SK-N-DZ (cell line): ENCODE data around the gene MTUS2.

Source experiments
- DNase-seq: peaks from one replicate; pipeline ENCODE4 v3.0.0-alpha.2; 2015; ENCODE audit warnings: low spot score

The MTUS2 gene

DNA sequence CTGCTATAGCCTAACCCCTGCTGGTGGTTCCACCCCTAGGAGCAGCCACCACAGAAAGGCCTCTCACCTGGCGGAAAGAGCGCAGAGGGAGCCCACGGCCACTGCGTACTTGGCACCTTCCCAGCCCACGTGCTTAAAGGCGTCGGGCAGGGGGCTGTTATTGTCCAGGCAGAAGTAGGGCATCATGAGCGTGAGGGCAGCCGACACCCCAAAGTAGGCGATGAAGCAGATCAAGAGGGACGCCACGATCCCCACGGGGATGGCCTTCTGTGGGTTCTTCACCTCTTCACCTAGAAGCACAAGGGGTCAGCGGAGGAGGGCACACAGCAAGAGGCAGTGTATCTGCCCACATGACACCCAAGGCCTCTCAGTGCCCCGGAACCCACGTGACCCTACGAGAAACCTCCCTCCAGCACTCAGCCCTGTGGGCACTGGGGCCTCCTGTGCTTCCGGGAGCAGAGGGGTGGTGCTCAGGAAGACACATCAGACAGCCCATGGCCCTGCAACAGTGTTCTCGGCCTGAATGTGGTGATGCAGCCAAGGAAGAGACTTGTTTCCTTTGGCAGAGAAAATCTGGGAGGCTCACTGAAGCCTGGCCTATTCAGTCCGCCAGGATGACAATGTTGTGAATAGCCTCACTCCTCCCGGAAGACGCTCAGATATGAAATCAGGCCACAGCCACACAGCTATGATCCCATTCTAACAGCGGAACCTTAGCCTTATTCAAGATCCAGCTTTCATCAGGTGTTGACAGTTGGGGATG lies 703.2 kb downstream of the MTUS2 start:
- no peak for DNase-seq

DNA sequence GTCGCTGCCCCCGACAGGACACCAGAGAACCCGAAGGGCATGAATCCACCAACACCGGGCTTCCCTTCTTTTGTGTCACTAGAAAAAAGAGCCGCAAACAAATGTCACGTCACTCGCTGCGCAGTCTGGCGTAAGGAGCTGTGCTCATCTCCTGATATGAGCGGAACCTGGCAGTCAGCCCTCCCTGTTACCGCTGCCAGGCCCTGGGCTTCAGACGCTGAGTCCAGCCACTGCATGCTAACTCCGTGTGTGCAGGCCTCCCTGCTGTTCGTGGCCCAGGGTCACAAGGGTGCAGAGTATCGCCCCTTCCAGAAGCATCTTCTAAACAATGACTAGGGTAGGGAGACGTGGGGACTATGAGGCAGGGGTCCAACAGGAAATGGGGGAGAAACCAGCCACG lies 704.0 kb downstream of the MTUS2 start:
- no peak for DNase-seq

DNA sequence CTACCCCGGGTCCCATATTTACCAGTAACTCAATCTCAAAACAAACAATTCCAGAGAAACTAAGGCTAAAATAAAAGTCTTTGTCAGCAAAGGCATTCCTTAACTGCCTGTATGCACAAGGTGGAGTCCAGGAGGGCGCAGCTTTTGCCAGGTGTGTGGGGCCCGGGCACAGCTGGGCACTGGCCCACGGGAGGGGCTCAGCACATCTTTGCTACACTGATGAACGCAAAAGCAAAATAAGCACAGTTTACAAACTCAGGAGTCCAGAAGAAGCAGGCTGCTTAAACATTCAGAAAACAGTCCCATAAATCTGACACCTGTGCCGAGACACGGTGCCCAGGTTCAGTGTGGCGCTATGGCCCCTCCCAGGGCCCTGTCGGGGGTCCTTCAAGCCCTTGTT lies 704.5 kb downstream of the MTUS2 start:
- no peak for DNase-seq

DNA sequence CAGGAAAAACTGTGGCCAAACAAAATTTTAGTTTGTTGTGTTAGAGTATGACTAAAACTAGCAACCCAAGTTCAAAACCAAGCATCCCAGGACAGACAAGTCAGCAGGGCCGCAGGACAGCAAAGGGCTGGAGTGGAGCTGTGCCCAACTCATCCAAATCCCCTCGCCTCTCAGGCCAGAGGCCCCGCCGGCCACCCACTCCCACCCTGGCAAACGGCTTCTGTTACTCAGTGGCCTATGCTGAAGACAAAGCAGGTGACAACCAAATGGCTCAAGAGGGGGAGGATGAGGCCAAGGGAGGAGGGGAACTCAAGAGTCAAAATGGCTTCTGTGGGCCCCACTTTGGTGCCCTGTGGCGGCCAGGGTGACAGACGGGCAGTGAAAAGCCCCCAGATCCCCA lies 705.6 kb downstream of the MTUS2 start:
- no peak for DNase-seq

DNA sequence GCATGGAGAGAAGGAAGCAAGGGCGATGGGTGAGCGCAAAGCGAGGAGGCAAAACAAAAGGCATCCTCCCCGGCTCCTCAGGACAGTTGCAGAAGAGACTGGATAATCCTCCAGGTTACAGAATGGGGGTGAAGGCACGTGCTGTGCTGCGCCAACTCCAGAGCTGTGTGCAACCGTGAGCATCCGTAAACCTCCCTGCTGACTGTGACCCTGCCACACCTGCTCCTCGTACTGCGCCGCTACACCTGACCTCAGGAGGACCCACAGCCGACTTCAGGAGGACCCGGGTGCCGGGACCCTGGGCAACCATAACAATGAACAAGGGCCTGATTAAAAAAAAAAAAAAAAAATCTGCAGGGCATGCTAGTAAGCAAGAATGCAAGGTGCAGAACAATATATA lies 706.6 kb downstream of the MTUS2 start:
- DNase-seq: no peak

DNA sequence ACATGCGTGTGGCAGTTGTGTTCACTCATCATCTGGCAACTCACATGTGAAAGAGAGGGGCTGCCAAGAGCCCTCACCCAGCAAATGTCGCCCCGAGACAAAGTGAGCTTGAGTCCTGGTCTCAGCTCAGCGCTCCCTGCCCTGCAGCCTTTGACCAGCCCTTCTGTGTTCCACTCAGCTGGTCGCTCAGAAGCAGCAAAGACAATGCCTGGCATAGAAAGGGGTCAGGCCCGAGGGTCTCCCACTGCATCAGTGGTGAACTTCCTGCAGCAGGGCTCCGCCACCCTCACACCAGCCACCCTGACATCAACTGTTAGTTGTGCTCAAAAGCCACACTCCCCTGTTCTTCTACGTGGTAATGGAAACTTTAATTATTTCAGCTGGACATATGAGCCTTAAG lies 707.4 kb downstream of the MTUS2 start:
- no peak for DNase-seq

DNA sequence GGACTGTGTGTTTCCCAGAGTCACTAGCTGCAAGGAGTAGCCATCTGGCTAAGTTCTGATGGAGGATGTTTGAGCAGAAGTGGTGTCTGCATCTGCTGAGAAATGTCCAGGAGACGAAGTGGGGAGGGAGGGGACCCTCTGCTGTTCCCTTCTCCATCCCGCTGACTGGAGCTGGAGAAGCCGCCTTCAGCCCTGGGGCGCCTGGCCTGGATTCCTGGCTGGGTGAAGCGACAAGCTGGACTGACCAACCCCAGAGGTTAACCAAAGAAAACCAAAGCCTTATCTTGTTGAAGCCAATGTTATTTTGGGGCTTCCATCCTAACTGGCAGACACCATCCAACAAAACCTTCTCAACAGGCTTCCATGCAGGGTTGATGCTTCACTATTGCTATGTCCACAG lies 707.8 kb downstream of the MTUS2 start:
- no peak for DNase-seq

DNA sequence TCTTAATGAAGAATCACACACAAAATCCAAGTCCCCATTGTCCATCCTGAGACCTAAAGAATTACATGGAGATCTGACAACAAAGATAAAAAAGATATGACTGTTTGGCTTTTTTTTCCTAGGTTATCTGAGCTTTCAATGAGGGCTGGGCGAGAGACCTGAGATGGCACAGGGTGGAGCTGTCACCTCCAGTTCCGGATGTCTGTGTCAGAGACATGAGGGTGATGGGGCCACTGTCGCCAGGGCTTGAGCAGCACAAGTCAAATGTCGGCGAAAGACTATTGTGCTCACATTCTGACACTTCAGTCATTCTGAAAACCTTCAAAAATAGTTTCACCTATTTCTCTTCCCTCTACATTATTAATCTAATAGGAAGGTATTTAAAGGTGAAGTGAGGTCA lies 709.6 kb downstream of the MTUS2 start:
- DNase-seq: no peak

DNA sequence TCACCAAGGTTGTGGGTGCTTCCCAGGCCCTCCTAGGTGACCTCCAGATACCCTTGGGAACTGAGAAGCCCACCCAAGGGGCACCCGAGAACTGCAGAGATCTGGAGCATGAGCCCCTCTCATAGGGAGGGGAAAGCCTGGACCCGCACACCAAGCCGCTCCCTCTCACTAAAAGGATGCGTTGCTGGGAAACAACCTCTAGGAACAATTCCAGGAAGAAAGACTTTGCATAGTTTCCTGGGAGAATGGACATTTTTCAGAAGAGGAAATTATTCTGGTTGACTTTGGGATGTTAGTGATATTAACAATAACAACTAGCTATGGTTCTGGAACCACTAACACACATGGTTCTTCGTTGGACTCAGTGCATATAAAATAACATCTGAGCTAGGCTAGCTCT lies 710.8 kb downstream of the MTUS2 start:
- DNase-seq: no peak

DNA sequence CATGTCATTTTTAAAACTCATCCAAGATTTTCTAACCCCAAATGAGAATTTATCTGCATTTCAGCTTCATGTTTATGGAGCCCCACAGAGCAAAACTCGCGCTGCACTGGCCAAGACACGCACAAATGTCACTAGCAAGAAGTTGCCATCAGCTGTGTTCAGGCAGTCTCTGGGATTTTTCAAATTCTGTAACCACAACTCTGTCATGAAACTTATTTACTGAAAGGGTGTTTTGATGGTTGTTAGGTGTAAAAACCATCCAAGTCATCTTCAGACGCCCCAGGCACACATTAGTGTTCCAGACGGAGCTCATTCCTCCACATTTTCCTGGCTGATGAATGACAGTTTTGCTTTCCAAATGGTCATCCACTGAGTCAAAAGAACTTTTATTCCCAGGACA lies 712.0 kb downstream of the MTUS2 start:
- no peak for DNase-seq

DNA sequence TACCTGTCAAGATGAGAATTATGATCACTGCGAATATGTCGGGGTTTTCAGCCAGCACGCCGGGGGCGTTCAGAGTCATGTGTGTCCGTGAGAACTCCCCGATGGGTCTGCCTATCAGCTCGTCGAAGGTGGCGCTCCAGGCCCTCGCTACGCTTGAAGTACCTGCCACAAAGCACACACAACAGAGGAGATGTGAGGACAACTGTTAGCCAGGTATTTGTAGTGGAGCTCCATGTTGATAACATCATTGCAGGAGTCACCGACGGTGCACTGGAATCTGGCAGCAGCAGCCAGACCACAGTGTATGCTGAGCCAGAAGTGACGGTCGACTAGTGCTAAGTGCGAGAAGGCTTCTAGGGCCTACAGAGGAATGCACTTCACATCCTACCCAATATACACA lies 712.7 kb downstream of the MTUS2 start:
- DNase-seq: no peak

DNA sequence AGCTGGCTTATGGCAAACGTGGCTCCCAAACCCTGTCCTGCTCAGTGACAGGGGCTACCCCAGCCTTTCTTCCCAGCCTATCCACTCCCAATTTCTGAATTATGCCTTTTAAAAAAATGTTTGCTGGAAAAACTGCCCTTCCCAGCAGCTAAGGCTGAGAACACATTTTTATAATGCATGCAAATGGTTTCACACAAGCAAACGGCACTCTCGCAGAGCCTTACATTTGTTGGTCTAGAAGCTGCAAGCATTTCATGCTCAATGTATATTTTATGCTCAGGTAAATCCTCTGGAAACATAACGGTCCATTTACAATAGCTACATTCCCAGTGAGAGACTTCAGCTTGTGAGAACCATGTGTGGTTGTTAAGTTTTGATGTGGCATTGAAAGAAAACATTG lies 713.9 kb downstream of the MTUS2 start:
- no peak for DNase-seq

DNA sequence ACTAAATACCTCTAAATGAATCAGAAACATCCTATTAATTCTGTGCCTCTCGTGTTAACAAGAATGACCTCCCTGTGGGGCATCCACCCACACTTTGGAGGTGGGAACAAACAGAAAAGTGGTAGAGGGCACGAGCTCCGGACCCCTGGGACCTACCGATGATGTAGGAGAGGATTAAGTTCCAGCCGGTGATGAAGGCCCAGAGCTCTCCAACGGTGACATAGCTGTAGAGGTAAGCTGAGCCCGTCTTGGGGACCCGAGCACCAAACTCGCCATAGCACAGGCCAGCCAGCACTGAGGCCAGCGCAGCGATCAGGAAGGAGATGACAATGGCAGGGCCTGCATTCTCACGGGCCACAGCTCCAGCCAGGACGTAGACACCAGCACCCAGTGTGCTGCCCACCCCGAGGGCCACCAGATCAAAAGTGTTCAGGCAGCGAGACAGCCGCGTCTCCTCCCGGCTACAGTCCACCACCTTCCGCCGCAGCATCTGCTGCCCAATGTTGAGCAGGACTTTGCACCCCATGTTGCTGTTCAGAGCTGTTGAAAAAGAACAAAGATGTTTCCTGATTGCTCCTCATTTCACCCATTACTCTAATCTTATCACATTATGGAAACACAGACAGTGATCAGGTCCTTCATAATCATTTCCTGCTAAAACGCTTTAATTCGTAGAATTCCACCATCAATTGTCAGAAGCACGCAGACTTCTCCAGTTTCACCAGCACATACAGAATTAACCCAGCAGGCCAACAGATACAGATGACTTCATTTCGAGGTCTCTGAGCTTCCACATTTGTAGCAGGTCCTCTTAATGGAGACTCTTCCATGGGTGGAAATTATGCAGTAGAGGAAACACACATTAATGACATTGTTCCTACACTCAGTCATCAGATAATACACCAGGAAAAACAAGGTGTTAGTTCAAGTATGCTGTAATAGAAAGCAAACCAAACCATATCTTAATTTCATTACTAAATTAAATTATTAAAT lies 715.8 kb downstream of the MTUS2 start:
- DNase-seq: no peak

DNA sequence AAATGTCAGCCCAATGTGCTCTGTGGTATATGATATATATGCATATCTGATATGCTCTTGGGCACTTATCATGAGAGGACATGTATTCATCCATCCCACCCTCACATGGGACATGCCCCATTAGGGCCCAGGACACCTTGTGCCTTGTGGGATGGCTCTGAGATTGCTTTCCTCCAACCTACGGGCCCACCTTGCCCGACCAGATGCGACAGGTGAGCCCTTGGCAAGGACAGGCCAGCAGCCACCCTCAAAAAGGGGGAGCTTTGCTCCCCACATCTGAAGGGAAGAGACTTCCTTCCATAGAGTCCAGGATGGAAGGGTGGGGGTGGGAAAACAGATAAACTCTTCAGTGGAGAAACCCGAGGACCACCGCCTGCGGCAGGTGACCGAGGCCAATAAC lies 716.7 kb downstream of the MTUS2 start:
- DNase-seq: no peak

DNA sequence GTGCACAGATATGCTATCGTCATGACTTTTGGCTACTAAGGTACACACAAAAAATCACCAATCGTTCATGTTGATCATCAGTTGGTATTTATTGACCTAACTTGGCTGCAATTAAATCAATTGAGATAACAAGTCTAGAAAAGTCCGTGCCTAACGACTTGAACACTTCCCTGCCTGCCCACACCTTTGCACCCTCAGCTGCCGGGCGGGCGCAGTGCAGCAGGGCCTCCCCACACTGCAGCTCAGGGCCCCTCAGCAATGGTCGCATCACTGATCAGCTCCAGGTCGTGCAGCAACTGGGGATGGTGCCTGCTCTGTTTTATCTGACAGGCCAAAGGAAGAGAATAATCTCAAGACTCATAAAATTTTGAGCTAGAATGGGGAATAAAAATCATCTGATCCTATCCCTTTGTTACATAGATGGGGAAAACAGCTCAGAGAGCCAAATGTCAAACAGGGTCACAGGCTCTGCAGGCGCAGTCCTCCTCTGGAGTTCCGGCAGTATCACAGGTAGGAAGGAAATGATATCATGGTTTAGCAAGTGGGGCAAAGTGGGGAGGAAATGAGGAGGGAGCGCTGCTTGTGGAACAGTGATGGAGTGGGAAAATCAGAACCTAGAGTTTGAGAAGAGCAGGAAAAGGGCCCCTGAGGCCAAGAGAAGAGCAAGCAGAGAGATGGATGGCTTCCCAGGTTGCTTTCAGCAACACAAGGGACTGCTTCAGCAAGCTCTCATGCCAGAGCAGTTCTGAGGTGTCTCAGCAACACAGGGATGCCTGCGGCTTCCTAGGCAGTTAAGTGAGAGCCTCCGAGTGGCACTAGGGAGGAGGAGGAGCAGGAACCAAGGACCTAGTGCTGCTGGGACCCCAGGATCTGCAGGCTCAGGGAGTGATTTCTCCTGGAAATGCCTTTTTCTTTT lies 717.9 kb downstream of the MTUS2 start:
- DNase-seq: no peak

DNA sequence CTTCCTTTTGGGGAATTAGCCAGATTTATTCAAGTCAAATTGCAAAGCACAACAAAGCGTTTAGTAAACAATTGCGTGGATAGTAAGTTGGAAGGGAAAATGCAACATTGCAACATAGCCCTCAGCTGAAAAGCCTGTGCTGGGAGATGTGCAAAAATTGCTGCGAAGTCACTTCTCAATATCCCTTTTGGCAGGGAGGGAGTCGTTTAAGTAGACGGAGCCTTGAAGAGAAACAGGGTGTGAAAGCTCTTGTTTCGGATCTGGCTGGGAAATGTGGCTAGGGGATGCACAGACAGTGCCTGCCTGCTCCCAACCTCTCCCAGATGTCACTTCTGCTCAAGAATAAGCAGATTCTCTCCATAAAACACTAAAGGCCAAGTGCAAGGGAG lies 718.5 kb downstream of the MTUS2 start:
- DNase-seq: no peak

DNA sequence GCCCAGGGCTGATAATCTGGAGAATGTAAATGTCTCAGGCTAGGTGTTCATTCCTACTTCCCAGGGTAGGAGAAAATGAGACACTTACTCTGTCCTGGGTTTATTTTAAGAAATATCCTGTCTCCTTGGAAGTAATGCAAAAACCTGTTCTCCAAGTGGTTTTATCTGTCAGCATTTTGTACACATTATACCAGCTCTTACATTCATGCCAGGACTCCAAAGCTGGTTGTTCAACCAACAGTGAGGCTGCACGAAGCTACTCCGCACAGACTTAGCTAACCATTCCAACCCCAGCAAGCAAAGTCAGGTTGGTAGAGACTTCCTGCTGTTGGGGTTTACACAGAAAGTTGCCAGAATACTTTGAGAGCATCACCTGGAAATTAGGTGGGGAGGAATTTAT lies 719.7 kb downstream of the MTUS2 start:
- DNase-seq: no peak

DNA sequence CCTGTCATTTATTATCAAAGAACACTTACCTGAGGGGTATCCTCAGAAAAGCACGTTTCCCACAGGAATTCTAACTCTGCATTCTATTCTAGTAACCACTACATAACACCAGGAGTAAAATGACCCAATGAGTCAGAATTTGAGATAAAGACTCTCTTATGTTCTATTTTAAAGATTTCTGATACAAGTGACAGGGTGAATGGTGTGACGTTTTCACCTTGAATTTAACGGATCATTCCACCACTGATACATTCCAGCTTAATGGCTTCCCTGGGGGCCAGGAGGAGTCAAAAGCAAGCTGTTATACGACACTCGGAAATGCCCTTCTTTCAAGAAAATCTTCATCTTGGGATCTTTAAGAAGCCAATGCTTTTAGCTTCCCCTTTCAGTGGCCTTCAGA lies 720.2 kb downstream of the MTUS2 start:
- DNase-seq: no peak

DNA sequence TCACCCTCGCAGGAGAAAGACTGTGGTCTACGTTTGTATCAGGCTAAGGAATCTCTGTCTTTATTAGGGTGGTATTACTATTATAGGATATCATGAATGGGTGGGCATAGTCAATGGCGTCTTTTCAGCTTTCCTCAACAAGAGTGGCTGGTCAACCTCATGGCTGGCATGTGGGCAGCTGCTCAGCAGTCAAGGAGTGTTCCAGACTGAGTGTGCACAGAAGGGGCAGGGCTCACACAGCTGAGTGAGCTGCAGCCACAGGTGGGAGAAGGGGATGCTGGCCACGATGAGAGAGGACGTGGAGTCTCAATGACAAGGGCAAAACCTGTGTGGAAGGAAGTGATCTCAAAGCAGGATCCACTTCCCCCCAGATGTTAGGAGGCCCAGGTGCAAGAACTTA lies 720.7 kb downstream of the MTUS2 start:
- DNase-seq: no peak

DNA sequence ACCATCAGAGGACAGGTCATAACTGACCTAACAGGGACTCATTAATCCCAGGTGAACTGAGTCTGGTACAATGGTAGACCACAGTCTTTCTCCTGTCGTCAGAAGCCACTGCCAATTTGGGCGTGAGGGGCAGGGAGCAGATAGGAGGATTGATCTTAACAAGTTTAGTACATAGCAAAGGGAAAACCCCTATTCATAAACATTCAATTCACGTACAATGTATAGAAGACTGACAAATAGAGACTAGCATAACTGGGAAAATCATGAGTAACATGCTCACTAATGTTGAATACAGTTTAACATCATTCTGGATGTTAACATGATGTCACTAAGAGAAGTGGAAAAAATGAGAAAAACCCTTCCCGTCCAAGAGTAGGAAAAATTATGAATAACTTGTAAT lies 721.3 kb downstream of the MTUS2 start:
- no peak for DNase-seq

DNA sequence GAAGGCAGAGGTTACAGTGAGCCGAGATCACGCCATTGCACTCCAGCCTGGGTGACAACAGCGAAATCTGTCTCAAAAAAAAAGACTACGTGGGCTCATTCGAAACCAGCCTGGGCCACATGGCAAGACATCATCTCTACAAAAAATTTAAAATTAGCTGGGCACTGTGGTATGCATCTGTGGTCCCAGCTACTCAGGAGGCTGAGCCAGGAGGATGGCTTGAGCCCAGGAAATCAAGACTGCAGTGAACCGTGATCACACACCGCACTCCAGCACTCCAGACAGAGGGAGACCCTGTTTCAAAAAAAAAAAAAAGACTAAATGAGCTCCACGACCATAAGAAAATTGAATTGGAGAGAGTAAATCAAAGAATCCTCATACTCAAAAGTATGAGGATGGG lies 722.2 kb downstream of the MTUS2 start:
- no peak for DNase-seq
